Measurements from ENCODE around the gene CCDC83. TPM values are rescaled to one million over a fixed set of nuclear protein-coding genes. Genes with fewer than 3 reads are reported as not detected.

Gene CCDC83
- total RNA-seq, 4 donors from 2014 or later = not detected

GRCh38 chr11:85930879-85931366, 75.7 kb downstream of the CCDC83 start:
- no peak for DNase-seq (ENCODE audit: low spot score in 2 of 2)
- H3K4me3 ChIP-seq (ENCODE audit: low read depth, poor library complexity, severe bottlenecking) = no peak overlapping the region
- intact Hi-C loops (cut with DNase I; ENCODE audit: low total_unique reads) = no loop called here
- 79 to 91% methylated on average over 11 of the region's 11 CpGs for WGBS, 2 donors
- TF ChIP-seq CTCF (IDR thresholded peaks at IDR 0.05) = no peak
- no peak for TF ChIP-seq POLR2A (IDR thresholded peaks at IDR 0.05)

- H3K4me3 ChIP-seq (ENCODE audit: low read depth, poor library complexity, severe bottlenecking) = no peak overlapping the region
- DNase-seq (ENCODE audit: low spot score in 2 of 2) = no peak
- TF ChIP-seq CTCF (IDR thresholded peaks at IDR 0.05) (no peak), POLR2A (IDR thresholded peaks at IDR 0.05) (no peak)
- intact Hi-C loops (cut with DNase I; ENCODE audit: low total_unique reads) = no loop called here
- WGBS, 2 donors = 56 to 60% methylated on average over 39 to 47 of the region's 47 CpGs
These were observed 79.5 kb downstream of the CCDC83 start for GRCh38 chr11:85934596-85935169.

GRCh38 chr11:85935751-85936150, 80.6 kb downstream of the CCDC83 start:
- 88 to 93% methylated on average over 10 of the region's 10 CpGs for WGBS, 2 donors
- TF ChIP-seq CTCF (IDR thresholded peaks at IDR 0.05) (no peak), POLR2A (IDR thresholded peaks at IDR 0.05) (no peak)
- H3K4me3 ChIP-seq (ENCODE audit: low read depth, poor library complexity, severe bottlenecking) = no peak overlapping the region
- intact Hi-C loops (cut with DNase I; ENCODE audit: low total_unique reads) = no loop called here
- no peak for DNase-seq (ENCODE audit: low spot score in 2 of 2)

- DNase-seq (ENCODE audit: low spot score in 2 of 2) = no peak
- TF ChIP-seq POLR2A (IDR thresholded peaks at IDR 0.05) = no peak
- TF ChIP-seq CTCF (IDR thresholded peaks at IDR 0.05) = no peak
- intact Hi-C loops (cut with DNase I; ENCODE audit: low total_unique reads) = no loop called here
- WGBS, 2 donors = 95 to 100% methylated on average over 1 of the region's 1 CpG
- H3K4me3 ChIP-seq (ENCODE audit: low read depth, poor library complexity, severe bottlenecking) = no peak overlapping the region
These were observed 82.7 kb downstream of the CCDC83 start for GRCh38 chr11:85937835-85938234.

GRCh38 chr11:85939099-85940015, 84.2 kb downstream of the CCDC83 start:
- WGBS, 2 donors = 67 to 69% methylated on average over 4 of the region's 4 CpGs
- no peak overlapping the region for H3K4me3 ChIP-seq (ENCODE audit: low read depth, poor library complexity, severe bottlenecking)
- DNase-seq (ENCODE audit: low spot score in 2 of 2) = no peak
- TF ChIP-seq POLR2A (IDR thresholded peaks at IDR 0.05) (no peak), CTCF (IDR thresholded peaks at IDR 0.05) (no peak)
- intact Hi-C loops (cut with DNase I; ENCODE audit: low total_unique reads) = loop anchor here (10.0 kb wide), 1 partner anchor 275 kb away; no protein-coding TSS in a partner anchor

All from lower leg skin (tissue), 4 donors.